ENCODE results near the gene DRD4.
"Not testable (repeated sequence)": the region's sequence is repeated elsewhere in the genome, so short reads cannot be mapped to it uniquely, and the experiment has no call there.

Gene DRD4

GRCh38 chr11:647672-648158 lies 10.6 kb downstream of the DRD4 start:
- DNase-seq = not testable (repeated sequence)

- DNase-seq = no peak
Measured at GRCh38 chr11:650482-650881, 13.4 kb downstream of the DRD4 start.

GRCh38 chr11:653136-653535 lies 16.1 kb downstream of the DRD4 start:
- not testable (repeated sequence) for DNase-seq

GRCh38 chr11:653837-654236 lies 16.8 kb downstream of the DRD4 start:
- no peak for DNase-seq

DNA sequence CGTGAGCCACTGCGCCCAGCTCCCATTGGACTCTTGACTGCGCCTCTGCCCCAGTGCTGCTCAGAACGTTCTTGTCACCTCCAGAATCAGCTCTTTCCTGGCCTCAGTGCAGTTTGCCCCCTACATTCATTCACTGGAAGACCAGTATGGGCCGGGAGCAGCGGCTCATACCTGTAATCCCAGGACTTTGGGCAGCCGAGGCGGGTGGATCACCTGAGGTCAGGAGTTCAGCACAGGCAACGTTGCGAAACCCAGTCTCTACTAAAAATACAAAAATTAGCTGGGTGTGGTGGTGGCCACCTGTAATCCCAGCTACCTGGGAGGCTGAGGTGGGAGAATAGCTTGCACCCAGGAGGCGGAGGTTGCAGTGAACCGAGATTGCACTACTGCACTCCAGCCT lies 17.4 kb downstream of the DRD4 start:
- not testable (repeated sequence) for DNase-seq

DNA sequence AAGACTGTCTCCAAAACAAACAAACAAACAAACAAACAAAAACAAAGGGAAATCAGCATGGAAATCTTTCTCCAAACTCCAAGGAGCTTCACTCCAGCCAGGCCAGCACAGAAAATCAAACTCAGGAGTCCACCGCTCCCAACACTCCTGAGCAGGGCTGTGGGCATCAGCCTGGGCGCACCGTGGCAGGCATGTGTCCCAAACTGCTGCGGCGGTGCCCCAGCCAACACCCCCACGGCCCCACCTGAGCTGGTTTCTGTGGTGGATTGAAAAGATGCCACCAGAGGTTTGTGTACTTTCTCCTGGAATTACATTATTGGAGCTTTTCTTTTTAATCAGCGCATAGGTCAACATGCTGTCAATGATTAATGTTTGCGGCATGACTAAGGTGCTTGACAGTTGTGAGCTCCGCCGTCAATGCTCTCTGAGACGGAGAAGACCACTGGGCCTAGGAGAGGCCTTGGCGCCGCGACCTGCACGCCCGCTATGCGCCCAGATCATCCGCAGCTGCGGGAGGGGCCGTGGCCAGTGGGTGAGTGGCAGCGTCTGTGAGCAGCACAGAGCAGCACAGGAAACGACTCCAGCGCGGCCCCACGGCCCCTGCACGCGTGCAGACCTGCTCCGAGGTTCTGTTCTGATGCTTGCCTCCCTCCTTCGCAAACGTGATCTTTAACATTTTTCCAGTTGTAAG lies 18.1 kb downstream of the DRD4 start:
- DNase-seq = no peak

- no peak for DNase-seq
Measured at GRCh38 chr11:656426-656825, 19.4 kb downstream of the DRD4 start.

DNA sequence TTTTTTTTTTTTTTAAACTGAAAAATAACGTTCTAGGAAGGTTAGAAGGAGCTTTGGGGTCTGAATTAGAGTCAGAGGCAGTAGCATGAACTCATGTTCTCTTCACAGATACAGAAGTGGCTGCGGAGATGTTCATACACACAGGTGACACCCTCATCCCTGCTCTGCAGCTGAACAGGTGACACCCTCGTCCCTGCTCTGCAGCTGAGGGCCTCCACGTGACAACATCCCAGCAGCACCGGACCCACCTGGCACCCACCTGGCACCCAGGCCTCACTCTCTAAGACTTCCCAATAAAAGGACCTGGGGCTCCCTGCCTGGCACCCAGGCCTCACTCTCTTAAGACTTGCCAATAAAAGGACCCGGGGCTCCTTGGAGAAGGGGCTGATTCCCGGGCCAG lies 19.8 kb downstream of the DRD4 start:
- no peak for DNase-seq

DNA sequence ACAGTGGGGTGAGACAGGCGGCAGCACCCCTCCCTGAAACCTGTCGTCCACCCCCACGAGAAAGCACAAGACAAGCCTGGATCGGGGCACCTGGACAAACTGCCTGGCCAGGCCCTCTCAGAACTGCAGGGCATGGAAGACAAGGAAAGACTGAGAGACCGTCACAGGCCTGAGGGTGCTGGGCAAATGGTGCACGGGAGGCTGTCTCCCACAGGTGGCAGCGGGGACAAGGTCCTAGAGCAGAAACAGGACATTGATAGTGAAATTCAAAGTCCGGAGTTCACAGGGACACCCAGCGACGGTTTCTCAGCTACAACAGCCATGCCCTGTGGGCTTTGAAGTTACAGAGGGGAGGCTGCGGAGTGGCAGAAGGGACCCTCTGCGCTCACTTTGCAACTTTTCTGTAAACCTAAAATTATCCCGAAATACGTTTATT lies 20.6 kb downstream of the DRD4 start:
- DNase-seq = no peak

- DNase-seq = no peak
Measured at GRCh38 chr11:659532-660085, 22.5 kb downstream of the DRD4 start.

GRCh38 chr11:660281-660680 lies 23.2 kb downstream of the DRD4 start:
- no peak for DNase-seq

GRCh38 chr11:660681-661444 lies 23.8 kb downstream of the DRD4 start:
- DNase-seq = no peak

DNA sequence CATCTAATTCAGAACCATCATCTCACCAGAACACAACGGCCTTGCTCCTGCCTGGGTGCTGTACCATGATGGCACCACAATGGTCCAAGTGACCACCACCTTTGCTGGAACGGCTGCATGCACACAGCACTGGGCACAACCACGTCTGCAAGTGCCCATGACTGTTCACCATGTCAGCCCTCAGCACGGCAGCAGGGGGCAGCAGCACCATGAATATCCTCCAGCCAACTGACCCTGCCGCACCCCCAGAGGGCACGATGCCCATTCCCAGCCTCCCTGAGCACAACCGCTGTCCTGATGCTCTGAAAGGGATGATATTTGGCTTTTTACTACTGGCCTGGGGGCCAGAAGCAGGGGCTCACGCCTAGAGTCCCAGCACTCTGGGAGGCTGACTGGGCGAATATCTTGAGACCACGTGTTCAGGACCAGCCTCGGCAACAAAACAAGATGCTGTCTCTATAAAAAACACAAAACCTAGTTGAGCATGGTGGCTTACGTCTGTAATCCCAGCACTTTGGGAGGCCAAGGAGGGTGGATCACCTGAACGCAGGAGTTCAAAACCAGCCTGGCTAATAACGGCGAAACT lies 25.7 kb downstream of the DRD4 start:
- DNase-seq = peak; percentile 17

DNA sequence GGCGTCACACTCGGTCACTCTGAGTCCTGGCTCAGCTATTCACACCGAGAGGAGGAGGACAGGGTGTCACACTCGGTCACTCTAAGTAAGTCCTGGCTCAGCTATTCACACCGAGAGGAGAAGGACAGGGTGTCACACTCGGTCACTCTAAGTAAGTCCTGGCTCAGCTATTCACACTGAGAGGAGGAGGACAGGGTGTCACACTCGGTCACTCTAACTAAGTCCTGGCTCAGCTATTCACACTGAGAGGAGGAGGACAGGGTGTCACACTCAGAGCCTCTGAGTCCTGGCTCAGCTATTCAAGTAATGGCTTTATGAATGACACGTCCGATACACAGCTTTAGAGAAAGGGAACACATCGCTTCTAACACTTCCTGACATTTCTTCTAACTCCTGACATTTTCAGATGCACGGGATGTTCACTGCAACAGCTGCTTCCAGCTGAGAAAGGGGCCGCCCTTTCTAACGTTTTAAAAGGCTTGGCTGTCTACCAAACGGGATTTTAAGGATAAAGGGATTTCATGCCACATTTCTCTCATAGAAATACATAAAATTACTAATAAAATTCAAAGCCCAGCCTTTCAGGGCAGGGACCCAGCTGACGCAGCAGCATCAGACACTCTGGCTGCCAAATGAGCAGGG lies 28.1 kb downstream of the DRD4 start:
- DNase-seq = peak; percentile 17

DNA sequence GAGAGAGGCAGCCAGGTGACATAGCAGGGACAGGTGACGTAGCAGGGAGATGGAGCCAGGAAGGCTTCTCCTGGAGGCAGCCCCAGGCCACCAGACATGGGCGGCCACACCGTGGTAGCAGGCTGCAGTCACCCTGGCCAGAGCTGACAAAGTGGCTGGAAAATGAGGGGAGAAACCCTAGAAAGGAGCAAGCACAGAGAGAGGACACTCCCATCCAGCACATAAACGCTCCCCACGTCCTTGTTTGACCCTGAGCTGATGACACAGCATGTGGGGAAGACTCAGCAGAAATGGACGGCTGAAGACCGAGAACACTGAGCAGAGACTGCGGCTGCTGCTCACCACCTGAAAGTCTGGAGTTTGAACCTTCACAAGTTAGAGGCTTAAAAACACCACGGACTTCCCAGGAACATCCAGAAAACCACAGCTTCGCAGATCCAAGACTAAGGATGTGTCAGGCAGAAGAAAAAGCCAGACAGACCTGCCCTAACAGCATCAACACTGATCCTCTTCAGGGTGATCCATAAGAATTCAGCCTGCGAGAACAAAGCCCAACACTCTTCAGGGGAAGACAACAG lies 28.7 kb downstream of the DRD4 start:
- peak; percentile 45 for DNase-seq

GRCh38 chr11:673866-674265 lies 36.8 kb downstream of the DRD4 start:
- no peak for DNase-seq

DNA sequence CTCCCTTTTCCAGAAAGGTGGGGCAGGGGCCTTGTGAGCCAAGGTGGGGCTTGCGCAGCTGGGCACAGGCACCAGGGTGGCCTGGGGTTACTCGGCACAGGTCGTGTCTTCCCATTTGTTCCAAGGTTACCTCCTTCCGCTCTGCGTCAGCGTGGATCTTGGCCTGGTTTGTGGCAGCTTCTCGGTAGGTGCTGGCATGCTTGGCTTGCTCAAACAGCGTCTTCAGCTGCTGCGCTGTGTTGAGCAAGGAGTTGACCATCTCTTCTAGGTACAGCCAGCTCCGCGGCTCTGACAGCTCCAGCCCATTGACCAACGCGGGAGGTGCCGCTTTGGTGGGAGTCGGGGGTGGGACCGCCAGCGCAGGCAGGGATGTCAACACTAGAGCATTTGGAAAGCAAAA lies 37.3 kb downstream of the DRD4 start:
- no peak for DNase-seq

DNA sequence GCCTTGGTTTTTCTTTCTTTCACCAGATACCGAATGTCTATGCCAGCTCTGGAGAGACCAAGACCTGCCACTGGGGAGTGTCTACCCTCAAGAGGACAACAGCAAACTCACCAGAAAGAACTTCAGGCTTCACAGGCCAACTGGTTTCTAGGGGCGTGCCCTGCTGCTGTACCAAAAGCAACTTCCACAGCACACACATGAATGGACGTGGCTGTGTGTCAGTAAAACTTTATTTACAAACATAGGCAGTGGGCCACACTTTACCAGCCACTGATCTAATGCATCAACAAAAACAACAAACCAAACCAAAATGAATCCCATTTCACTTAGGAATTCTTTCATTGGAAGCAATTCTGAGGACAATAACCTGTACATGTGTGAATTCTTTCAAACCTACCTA lies 41.2 kb downstream of the DRD4 start:
- DNase-seq = no peak

DNA sequence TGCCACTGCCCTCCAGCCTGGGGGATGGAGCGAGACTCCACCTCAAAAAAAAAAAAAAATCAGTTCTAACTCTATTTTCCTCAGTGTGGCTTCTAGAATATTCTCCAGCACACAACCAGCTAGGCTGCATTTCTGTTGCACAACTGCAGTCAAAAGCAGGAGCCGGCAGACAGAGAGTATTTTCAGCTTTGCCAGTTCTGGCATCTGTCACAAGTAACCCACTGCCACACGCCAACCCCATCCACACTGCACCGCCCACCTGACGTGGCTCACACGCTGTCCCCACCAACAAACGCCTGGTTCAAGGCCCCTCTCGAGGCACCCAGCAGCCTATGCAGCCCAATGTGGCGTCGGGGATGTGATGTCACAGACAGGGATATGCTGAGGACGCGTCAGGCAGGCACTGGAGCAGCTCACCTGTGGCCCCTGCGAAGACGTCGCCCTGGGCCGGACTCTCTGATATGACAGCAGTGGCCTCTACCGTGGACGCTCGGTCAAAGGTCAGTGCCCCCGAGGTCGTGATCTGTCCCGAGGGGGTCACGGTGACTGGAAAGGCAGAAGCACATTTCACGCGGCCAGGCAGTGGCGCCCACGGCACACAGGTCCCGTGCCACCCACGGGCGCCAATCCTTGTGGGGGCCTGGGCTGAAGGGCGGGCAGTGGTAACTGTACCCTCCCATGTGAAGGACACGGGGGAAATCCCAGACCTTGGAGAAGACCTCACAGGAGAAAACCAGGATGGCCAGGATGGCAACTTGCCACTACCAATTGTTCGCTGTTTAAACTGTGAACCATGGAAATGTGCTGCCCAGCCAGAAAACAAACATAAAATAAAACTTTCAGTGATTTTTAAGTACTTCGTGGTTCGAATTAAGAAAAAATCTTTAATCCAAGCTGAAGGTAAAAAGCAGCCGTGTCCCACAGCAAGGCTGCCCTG lies 42.5 kb downstream of the DRD4 start:
- DNase-seq = no peak

- DNase-seq = no peak
Measured at GRCh38 chr11:680476-680875, 43.4 kb downstream of the DRD4 start.

GRCh38 chr11:680970-681369 lies 43.9 kb downstream of the DRD4 start:
- DNase-seq = no peak
